ENCODE data around the gene TAS1R1.

GRCh38 chr1:6508816-6509189 is 46.3 kb upstream of the TAS1R1 start:
- TF ChIP-seq CTCF (IDR thresholded peaks at IDR 0.05; ENCODE audit: low read depth, low read length, poor library complexity, severe bottlenecking) (no peak), EZH2phosphoT487 (IDR thresholded peaks at IDR 0.05; ENCODE audit: borderline replicate concordance, low read length) (no peak)
